MM.1S (cell line): Measurements from ENCODE around the gene WFDC9.

Experiments used
- EZH2 ChIP-seq: fragments of 300-600 bp; sonication (generic); optimal IDR thresholded peaks from 2 replicates; pipeline ENCODE3; 2017; ENCODE audit warnings: low read depth, mild to moderate bottlenecking, antibody characterized with exemption, low read length, mixed read lengths
- TF ChIP-seq, protein P1 (sequence below): fragments of 300-600 bp; sonication (generic); IDR thresholded peaks from 2 replicates; pipeline ENCODE4 v1.5.1; 2016; ENCODE audit warnings: antibody characterized with exemption, low read length, mixed read lengths

DNA sequence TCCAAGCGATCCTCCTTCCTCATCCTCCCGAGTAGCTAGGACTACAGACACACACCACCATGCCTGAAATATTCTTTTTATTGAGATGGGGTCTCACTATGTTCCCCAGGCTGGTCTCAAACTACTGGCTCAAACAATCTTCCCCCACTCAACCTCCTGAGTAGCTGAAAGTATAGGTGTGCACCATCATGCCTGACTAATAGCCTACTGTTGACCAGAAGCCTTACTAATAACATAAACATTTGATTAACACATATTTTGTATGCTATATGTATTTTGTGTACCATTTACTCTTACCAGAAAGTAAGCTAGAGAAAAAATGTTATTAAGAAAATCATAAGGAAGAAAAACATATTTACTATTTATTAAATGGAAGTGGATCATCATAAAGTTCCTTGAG lies 13.5 kb downstream of the WFDC9 start:
- TF ChIP-seq, protein P1, sequence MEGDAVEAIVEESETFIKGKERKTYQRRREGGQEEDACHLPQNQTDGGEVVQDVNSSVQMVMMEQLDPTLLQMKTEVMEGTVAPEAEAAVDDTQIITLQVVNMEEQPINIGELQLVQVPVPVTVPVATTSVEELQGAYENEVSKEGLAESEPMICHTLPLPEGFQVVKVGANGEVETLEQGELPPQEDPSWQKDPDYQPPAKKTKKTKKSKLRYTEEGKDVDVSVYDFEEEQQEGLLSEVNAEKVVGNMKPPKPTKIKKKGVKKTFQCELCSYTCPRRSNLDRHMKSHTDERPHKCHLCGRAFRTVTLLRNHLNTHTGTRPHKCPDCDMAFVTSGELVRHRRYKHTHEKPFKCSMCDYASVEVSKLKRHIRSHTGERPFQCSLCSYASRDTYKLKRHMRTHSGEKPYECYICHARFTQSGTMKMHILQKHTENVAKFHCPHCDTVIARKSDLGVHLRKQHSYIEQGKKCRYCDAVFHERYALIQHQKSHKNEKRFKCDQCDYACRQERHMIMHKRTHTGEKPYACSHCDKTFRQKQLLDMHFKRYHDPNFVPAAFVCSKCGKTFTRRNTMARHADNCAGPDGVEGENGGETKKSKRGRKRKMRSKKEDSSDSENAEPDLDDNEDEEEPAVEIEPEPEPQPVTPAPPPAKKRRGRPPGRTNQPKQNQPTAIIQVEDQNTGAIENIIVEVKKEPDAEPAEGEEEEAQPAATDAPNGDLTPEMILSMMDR: no peak
- no peak for TF ChIP-seq EZH2
